ENCODE results near the gene DHRS7B. TPM values are rescaled to one million over a fixed set of nuclear protein-coding genes. Genes with fewer than 3 reads are reported as not detected.

Gene DHRS7B
- total RNA-seq, 1 experiment from 2014 or later = 9.4 TPM

DNA sequence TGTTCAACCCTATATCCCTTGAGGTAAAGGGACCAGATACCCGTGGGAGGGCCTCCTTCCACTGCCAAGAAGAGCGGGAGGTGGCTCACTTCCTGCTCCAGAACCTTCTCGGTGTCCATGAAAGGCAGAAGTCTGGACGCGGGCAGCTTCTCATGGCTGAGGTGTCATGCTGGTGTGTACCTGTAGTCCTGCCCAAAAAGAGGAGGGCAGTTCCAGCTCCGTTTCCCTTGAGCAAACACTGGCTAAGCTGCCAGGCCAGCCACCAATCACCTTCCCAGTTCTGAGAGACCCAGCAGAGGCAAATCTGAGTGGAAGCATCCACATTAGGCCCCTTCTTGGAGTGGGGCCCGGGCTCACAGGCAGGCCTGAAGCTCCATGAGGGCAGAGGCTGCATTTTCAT is 81.6 kb downstream of the DHRS7B start:
- CTCF ChIA-PET = no interaction called here
- no peaks in the 10 kb centered on the region for H3K27me3 ChIP-seq (ENCODE audit: control insufficient read depth, insufficient read depth, low read length)
- BruUV-seq (replicated peaks) = no TSS peak
- no peak for TF ChIP-seq SIN3A (IDR thresholded peaks at IDR 0.05; ENCODE audit: borderline replicate concordance, insufficient read depth, low read depth, low read length)
- TF ChIP-seq, protein P1, sequence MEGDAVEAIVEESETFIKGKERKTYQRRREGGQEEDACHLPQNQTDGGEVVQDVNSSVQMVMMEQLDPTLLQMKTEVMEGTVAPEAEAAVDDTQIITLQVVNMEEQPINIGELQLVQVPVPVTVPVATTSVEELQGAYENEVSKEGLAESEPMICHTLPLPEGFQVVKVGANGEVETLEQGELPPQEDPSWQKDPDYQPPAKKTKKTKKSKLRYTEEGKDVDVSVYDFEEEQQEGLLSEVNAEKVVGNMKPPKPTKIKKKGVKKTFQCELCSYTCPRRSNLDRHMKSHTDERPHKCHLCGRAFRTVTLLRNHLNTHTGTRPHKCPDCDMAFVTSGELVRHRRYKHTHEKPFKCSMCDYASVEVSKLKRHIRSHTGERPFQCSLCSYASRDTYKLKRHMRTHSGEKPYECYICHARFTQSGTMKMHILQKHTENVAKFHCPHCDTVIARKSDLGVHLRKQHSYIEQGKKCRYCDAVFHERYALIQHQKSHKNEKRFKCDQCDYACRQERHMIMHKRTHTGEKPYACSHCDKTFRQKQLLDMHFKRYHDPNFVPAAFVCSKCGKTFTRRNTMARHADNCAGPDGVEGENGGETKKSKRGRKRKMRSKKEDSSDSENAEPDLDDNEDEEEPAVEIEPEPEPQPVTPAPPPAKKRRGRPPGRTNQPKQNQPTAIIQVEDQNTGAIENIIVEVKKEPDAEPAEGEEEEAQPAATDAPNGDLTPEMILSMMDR (IDR thresholded peaks at IDR 0.05) = no peak
- TF ChIP-seq POLR2AphosphoS5 (IDR thresholded peaks at IDR 0.05; ENCODE audit: low read depth, low read length) = no peak
- TF ChIP-seq, protein P2, sequence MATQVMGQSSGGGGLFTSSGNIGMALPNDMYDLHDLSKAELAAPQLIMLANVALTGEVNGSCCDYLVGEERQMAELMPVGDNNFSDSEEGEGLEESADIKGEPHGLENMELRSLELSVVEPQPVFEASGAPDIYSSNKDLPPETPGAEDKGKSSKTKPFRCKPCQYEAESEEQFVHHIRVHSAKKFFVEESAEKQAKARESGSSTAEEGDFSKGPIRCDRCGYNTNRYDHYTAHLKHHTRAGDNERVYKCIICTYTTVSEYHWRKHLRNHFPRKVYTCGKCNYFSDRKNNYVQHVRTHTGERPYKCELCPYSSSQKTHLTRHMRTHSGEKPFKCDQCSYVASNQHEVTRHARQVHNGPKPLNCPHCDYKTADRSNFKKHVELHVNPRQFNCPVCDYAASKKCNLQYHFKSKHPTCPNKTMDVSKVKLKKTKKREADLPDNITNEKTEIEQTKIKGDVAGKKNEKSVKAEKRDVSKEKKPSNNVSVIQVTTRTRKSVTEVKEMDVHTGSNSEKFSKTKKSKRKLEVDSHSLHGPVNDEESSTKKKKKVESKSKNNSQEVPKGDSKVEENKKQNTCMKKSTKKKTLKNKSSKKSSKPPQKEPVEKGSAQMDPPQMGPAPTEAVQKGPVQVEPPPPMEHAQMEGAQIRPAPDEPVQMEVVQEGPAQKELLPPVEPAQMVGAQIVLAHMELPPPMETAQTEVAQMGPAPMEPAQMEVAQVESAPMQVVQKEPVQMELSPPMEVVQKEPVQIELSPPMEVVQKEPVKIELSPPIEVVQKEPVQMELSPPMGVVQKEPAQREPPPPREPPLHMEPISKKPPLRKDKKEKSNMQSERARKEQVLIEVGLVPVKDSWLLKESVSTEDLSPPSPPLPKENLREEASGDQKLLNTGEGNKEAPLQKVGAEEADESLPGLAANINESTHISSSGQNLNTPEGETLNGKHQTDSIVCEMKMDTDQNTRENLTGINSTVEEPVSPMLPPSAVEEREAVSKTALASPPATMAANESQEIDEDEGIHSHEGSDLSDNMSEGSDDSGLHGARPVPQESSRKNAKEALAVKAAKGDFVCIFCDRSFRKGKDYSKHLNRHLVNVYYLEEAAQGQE (IDR thresholded peaks at IDR 0.05; ENCODE audit: insufficient read depth in 1 of 2, low read depth in 2 of 2, low read length in 1 of 2) = no peak
- TF ChIP-seq TCF7L2 (IDR thresholded peaks at IDR 0.05; ENCODE audit: low read depth, low read length) = no peak
- H3K9me3 ChIP-seq (ENCODE audit: control insufficient read depth, insufficient read depth, low read depth, low read length) = no peaks in the 10 kb centered on the region
- DNase-seq (ENCODE audit: low read depth, low spot score) (no peak), ATAC-seq (no peak)
- H3K4me1 ChIP-seq (ENCODE audit: control insufficient read depth, insufficient read depth, low read length) = peaks cover 9% of the 10 kb centered on the region
- H3K36me3 ChIP-seq (ENCODE audit: control insufficient read depth, insufficient read depth, low read length) = no peaks in the 10 kb centered on the region; the same call in 1 of the 2 replicates
- POLR2A ChIA-PET = no interaction called here
- in situ Hi-C loops (cut with HindIII; ENCODE audit: low pct_unique_long_range_greater_than_20kb, low sequenced_read_pairs) (no loop called here), intact Hi-C loops (cut with micrococcal nuclease; ENCODE audit: unreplicated experiment) (no loop called here)
- no peak overlapping the region for H3K4me3 ChIP-seq (ENCODE audit: low read depth in 2 of 2, low read length in 2 of 2)
- H3K27ac ChIP-seq (ENCODE audit: low read length) = no peak overlapping the region

DNA sequence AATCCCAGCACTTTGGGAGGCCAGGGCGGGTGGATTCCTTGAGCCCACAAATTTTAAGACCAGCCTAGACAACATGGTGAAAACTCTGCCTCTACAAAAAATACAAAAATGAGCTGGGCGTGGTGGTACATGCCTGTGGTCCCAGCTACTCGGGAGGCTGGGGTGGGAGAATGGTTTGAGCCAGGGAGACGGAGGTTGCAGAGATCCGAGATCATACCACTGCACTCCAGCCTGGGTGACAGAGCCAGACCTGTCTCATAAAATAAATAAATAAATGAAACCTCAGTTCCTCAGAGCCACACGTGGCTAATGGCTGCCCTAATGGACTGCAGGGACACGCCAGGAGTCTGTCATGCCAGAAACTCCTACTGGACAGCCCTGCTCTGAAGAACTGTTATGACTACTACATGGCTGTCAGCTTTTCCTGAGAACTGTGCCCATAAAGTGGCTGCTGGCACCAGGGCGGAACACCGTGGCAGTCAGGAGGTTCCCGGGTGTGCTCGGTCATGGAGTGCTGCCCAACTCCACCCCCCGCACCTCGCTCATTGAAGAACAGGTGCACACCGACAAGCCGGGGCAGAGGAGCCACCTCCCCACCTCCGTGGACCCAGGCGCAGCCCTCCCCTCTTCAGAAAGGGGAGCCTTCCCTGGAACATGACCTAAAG is 82.9 kb downstream of the DHRS7B start:
- peaks cover 9% of the 10 kb centered on the region for H3K4me1 ChIP-seq (ENCODE audit: control insufficient read depth, insufficient read depth, low read length)
- POLR2A ChIA-PET = no interaction called here
- no peak overlapping the region for H3K4me3 ChIP-seq (ENCODE audit: low read depth in 2 of 2, low read length in 2 of 2)
- H3K27me3 ChIP-seq (ENCODE audit: control insufficient read depth, insufficient read depth, low read length) = no peaks in the 10 kb centered on the region
- no peak for DNase-seq (ENCODE audit: low read depth, low spot score)
- no peak overlapping the region for H3K27ac ChIP-seq (ENCODE audit: low read length)
- no peak for ATAC-seq
- H3K9me3 ChIP-seq (ENCODE audit: control insufficient read depth, insufficient read depth, low read depth, low read length) = no peaks in the 10 kb centered on the region
- peaks cover 3% of the 10 kb centered on the region; the same call in 1 of the 2 replicates for H3K36me3 ChIP-seq (ENCODE audit: control insufficient read depth, insufficient read depth, low read length)
- intact Hi-C loops (cut with micrococcal nuclease; ENCODE audit: unreplicated experiment) (loop anchor here (10.0 kb wide), 1 partner anchor 85 kb away; the partner anchor contains the start of gene DHRS7B), in situ Hi-C loops (cut with HindIII; ENCODE audit: low pct_unique_long_range_greater_than_20kb, low sequenced_read_pairs) (no loop called here)
- CTCF ChIA-PET = no interaction called here
- TF ChIP-seq, protein P1 (IDR thresholded peaks at IDR 0.05) = no peak
- TF ChIP-seq POLR2AphosphoS5 (IDR thresholded peaks at IDR 0.05; ENCODE audit: low read depth, low read length) (no peak), TCF7L2 (IDR thresholded peaks at IDR 0.05; ENCODE audit: low read depth, low read length) (no peak), SIN3A (IDR thresholded peaks at IDR 0.05; ENCODE audit: borderline replicate concordance, insufficient read depth, low read depth, low read length) (no peak)
- TF ChIP-seq, protein P2 (IDR thresholded peaks at IDR 0.05; ENCODE audit: insufficient read depth in 1 of 2, low read depth in 2 of 2, low read length in 1 of 2) = no peak
- BruUV-seq (replicated peaks) = no TSS peak

Data from Panc1 (cell line).